ENCODE measurements around the gene GPR61.

Gene GPR61

GRCh38 chr1:109570414-109570813, 30.7 kb downstream of the GPR61 start:
- ATAC-seq (no peak), DNase-seq (no peak)
- Mint-ChIP-seq H3K4me3 (no peak overlapping the region), H3K4me1 (peaks cover 17% of the 10 kb centered on the region), H3K27ac (no peak overlapping the region), H3K27me3 (no peaks in the 10 kb centered on the region), H3K9me3 (no peaks in the 10 kb centered on the region)

DNA sequence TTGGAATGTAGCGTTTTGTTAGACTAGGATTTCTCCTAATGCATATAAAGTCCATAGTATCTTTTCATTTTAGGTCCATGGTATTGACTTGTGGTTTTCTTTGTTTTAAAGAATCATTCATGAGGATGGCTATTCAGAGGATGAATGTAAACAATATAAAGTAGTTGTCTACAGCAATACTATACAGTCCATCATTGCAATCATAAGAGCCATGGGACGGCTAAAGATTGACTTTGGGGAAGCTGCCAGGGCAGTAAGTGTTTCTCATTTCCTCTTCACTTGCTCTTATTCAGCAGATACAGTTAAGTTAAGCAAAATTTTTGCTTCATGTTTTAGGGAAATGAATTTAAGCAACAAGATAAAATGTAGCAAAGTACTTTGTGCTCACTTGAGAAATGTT, 34.1 kb downstream of the GPR61 start:
- no peak for ATAC-seq
- Mint-ChIP-seq H3K4me3 (no peak overlapping the region), H3K27ac (no peak overlapping the region), H3K27me3 (no peaks in the 10 kb centered on the region), H3K9me3 (no peaks in the 10 kb centered on the region), H3K4me1 (peaks cover 11% of the 10 kb centered on the region)
- no peak for DNase-seq

DNA sequence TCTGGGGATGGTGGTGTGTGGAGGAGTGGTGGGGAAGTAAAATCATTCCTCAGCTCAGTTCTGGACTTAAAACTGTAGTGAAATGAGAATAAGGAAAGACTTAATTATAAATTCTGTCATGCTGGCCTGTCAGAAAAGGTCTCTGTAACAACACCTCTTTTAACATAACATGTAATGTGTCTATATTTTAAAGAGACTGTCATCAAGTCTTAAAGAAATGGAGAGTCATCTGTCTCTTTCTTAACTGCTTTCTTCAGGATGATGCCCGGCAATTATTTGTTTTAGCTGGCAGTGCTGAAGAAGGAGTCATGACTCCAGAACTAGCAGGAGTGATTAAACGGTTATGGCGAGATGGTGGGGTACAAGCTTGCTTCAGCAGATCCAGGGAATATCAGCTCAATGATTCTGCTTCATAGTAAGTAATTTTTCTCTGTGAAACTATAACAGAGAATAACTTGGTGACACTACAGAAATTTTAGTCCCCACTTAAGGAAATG, 39.3 kb downstream of the GPR61 start:
- DNase-seq, result no peak
- H3K4me1 Mint-ChIP-seq, result no peaks in the 10 kb centered on the region
- no peaks in the 10 kb centered on the region for H3K9me3 Mint-ChIP-seq
- no peak overlapping the region for H3K4me3 Mint-ChIP-seq
- no peak for ATAC-seq
- no peak overlapping the region for H3K27ac Mint-ChIP-seq
- no peaks in the 10 kb centered on the region for H3K27me3 Mint-ChIP-seq

DNA sequence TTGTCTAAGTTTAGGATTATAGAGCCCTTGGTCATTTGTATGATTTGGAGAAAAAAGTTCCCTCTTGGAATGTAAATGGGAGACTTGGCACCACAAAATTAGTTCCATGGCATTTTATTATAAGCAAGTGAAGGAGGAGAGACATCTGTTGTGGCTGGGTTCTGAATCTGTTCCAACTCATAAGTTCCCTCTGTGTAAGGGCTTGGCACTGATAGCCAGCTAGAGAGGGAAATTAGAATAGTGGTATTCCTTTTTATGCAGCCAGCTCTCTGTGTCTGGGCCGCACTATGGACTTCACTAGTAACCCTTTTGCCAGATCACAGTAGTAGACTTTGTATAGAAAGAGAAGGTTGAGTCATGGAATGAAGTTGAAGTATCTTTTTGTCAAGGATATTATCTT, 39.8 kb downstream of the GPR61 start:
- Mint-ChIP-seq H3K4me3 (no peak overlapping the region), H3K27ac (no peak overlapping the region), H3K4me1 (no peaks in the 10 kb centered on the region), H3K9me3 (no peaks in the 10 kb centered on the region), H3K27me3 (no peaks in the 10 kb centered on the region)
- no peak for ATAC-seq
- DNase-seq, result no peak

GRCh38 chr1:109582021-109582420, 42.3 kb downstream of the GPR61 start:
- DNase-seq (no peak), ATAC-seq (no peak)
- Mint-ChIP-seq H3K4me3 (no peak overlapping the region), H3K27ac (peak overlapping the region; percentile 42 to 72), H3K4me1 (no peaks in the 10 kb centered on the region), H3K9me3 (no peaks in the 10 kb centered on the region), H3K27me3 (no peaks in the 10 kb centered on the region)

DNA sequence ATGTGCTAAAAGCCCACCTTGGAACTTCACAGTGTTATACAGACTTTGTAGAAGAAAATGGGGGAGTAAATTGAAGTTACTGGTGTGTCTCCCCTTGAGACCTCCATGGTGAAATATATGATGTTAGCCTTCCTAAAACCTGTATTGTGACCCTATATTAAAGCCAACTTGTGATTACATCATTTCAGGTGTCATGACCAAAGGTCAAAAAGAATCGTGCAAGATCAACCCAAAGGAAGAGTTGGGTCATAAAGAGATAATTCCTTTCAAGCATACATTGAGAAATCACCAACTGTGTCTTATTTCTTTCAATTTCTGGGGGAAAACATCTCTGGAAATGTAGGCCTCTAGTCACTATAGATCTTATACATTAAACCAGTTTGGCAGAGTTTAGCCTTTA, 45.1 kb downstream of the GPR61 start:
- DNase-seq (no peak), ATAC-seq (no peak)
- H3K9me3 Mint-ChIP-seq, result no peaks in the 10 kb centered on the region
- H3K27ac Mint-ChIP-seq, result peak overlapping the region in 1 of 2 donors; percentile 36
- H3K4me1 Mint-ChIP-seq, result no peaks in the 10 kb centered on the region
- no peaks in the 10 kb centered on the region for H3K27me3 Mint-ChIP-seq
- H3K4me3 Mint-ChIP-seq, result no peak overlapping the region

GRCh38 chr1:109586055-109586454, 46.4 kb downstream of the GPR61 start:
- ATAC-seq (no peak), DNase-seq (no peak)
- H3K4me3 Mint-ChIP-seq, result no peak overlapping the region
- no peaks in the 10 kb centered on the region for H3K9me3 Mint-ChIP-seq
- H3K27me3 Mint-ChIP-seq, result no peaks in the 10 kb centered on the region
- H3K27ac Mint-ChIP-seq, result no peak overlapping the region
- no peaks in the 10 kb centered on the region for H3K4me1 Mint-ChIP-seq

- no peaks in the 10 kb centered on the region for H3K4me1 Mint-ChIP-seq
- peak overlapping the region in 1 of 2 donors; percentile 7 for H3K27ac Mint-ChIP-seq
- no peaks in the 10 kb centered on the region for H3K9me3 Mint-ChIP-seq
- DNase-seq, result no peak
- no peak overlapping the region for H3K4me3 Mint-ChIP-seq
- H3K27me3 Mint-ChIP-seq, result no peaks in the 10 kb centered on the region
- ATAC-seq, result no peak
Observed at GRCh38 chr1:109589177-109589576, 49.5 kb downstream of the GPR61 start.

DNA sequence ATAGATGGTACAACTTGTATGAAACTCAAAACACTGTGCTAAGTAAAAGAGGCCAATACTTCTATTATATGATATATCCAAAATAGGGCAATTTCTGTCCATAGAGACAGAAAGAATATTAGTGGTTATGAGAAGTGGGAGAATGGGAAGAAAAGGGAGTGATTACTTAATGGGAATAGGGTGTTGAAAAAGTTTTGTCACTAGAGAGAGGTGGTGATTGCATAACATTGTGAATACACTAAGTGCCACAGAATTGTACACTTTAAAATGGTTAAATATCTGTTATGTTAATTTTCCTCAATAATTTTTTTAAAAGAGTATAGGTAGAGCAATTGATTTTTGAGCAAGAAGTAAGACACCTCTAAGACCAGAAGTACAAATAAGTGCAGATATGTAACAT, 50.0 kb downstream of the GPR61 start:
- ATAC-seq (no peak), DNase-seq (no peak)
- peak overlapping the region in 1 of 2 donors; percentile 7 for H3K27ac Mint-ChIP-seq
- H3K4me1 Mint-ChIP-seq, result no peaks in the 10 kb centered on the region
- H3K4me3 Mint-ChIP-seq, result no peak overlapping the region
- H3K27me3 Mint-ChIP-seq, result no peaks in the 10 kb centered on the region
- H3K9me3 Mint-ChIP-seq, result no peaks in the 10 kb centered on the region

- Mint-ChIP-seq H3K4me1 (no peaks in the 10 kb centered on the region), H3K4me3 (no peak overlapping the region), H3K27ac (no peak overlapping the region), H3K9me3 (no peaks in the 10 kb centered on the region), H3K27me3 (no peaks in the 10 kb centered on the region)
- DNase-seq (no peak), ATAC-seq (no peak)
Observed at GRCh38 chr1:109592916-109593315, 53.2 kb downstream of the GPR61 start.

DNA sequence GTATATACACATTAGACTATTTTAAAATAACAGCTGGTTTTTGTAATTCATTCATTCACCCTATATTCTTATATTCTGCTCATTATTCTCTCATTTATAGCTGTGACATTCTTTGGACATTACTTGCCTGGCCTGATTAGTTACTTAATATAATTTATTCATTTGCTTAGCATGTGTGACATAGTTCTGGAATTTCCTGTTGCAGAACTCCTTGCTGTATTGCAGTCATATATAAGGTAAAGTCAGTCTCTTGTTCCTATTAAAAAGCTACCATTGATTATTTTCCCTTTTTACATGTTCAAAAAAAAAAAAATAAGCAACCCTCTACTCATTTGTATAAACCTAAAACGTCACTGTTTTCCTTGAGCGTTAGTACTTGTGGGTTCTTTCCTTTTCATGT, 55.9 kb downstream of the GPR61 start:
- Mint-ChIP-seq H3K27ac (peak overlapping the region in 1 of 2 donors; percentile 26), H3K4me3 (no peak overlapping the region)

More for the DNA sequence above, 55.9 kb downstream of the GPR61 start:
- no peaks in the 10 kb centered on the region for H3K4me1 Mint-ChIP-seq
- DNase-seq (no peak), ATAC-seq (no peak)
- H3K27me3 Mint-ChIP-seq, result no peaks in the 10 kb centered on the region
- H3K9me3 Mint-ChIP-seq, result no peaks in the 10 kb centered on the region
